Neural cell (in vitro differentiated cells): ENCODE data around the gene TRPM2. TPM values are rescaled to one million over a fixed set of nuclear protein-coding genes. Genes with fewer than 3 reads are reported as not detected.

Experiments
- H2AFZ ChIP-seq: fragments of 200-600, 300-800 bp; sonication (generic), shearing (Covaris generic); 2 replicates; pipeline ENCODE4 v1.6.0; 2014; ENCODE audit warnings: low read depth, mild to moderate bottlenecking, antibody characterized with exemption, low read length, moderate library complexity
- H3F3A ChIP-seq: fragments of 200-600 bp; shearing (Covaris generic); 2 replicates; pipeline ENCODE4 v1.6.1; 2016; ENCODE audit warnings: mild to moderate bottlenecking, moderate library complexity, mixed read lengths, antibody characterized with exemption, low read length; ENCODE audit not compliant: insufficient read depth, poor library complexity, severe bottlenecking
- H3K27ac ChIP-seq: fragments of 200-600, 300-800 bp; sonication (generic), shearing (Covaris generic); 2 replicates; pipeline ENCODE4 v1.5.1; 2014; ENCODE audit warnings: mild to moderate bottlenecking, low read length, moderate library complexity
- H3K27me3 ChIP-seq: fragments of 300-800, 200-600 bp; sonication (generic), shearing (Covaris generic); 2 replicates; pipeline ENCODE4 v1.6.0; 2014; ENCODE audit warnings: mild to moderate bottlenecking, low read depth, low read length, moderate library complexity; ENCODE audit not compliant: insufficient read depth
- H3K36me3 ChIP-seq: fragments of 300-800, 200-600 bp; sonication (generic), shearing (Covaris generic); 2 replicates; pipeline ENCODE4 v1.5.1; 2014; ENCODE audit warnings: mild to moderate bottlenecking, antibody characterized with exemption, low read length, moderate library complexity; ENCODE audit not compliant: insufficient read depth
- H3K4me2 ChIP-seq: fragments of 300-800, 200-600 bp; sonication (generic), shearing (Covaris generic); 2 replicates; pipeline ENCODE4 v1.6.0; 2014; ENCODE audit warnings: mild to moderate bottlenecking, low read length
- H3K4me3 ChIP-seq: fragments of 300-800, 200-600 bp; sonication (generic), shearing (Covaris generic); 2 replicates; pipeline ENCODE4 v1.5.1; 2014; ENCODE audit warnings: mild to moderate bottlenecking, low read length, moderate library complexity
- H3K79me2 ChIP-seq: fragments of 200-600 bp; shearing (Covaris generic); replicated peaks from 2 replicates; pipeline ENCODE4 v1.6.0; 2014; ENCODE audit warnings: mild to moderate bottlenecking, low read length, moderate library complexity; ENCODE audit not compliant: insufficient read depth
- H3K9ac ChIP-seq: fragments of 300-800, 200-600 bp; sonication (generic), shearing (Covaris generic); 2 replicates; pipeline ENCODE4 v1.6.1; 2016; ENCODE audit warnings: mild to moderate bottlenecking, low read length, mixed read lengths
- H3K9me2 ChIP-seq: fragments of 200-600 bp; shearing (Covaris generic); 2 replicates; pipeline ENCODE4 v1.6.1; 2016; ENCODE audit warnings: mild to moderate bottlenecking, low read length, mixed read lengths; ENCODE audit not compliant: insufficient read depth
- H3K9me3 ChIP-seq: fragments of 200-600, 300-800 bp; sonication (generic), shearing (Covaris generic); 2 replicates; pipeline ENCODE4 v1.6.1; 2016; ENCODE audit warnings: mild to moderate bottlenecking, mixed run types, low read length, moderate library complexity, mixed read lengths
- H4K20me1 ChIP-seq: fragments of 200-600 bp; shearing (Covaris generic); 2 replicates; pipeline ENCODE4 v1.6.1; 2016; ENCODE audit warnings: mild to moderate bottlenecking, mixed run types; ENCODE audit not compliant: insufficient read depth
- EP300 ChIP-seq: fragments of 450-650 bp; conservative IDR thresholded peaks from 2 replicates; pipeline ENCODE4 v1.6.1; 2014; ENCODE audit warnings: antibody characterized with exemption, mild to moderate bottlenecking, moderate library complexity; ENCODE audit not compliant: poor library complexity, severe bottlenecking
- EZH2 ChIP-seq: fragments of 200-600, 300-800 bp; shearing (Covaris generic), sonication (generic); IDR thresholded peaks from 2 replicates; pipeline ENCODE4 v1.6.1; 2014; ENCODE audit warnings: antibody characterized with exemption, low read length, borderline replicate concordance, mild to moderate bottlenecking; ENCODE audit not compliant: insufficient read depth, poor library complexity, severe bottlenecking
- MXI1 ChIP-seq: fragments of 450-650 bp; conservative IDR thresholded peaks from 2 replicates; pipeline ENCODE4 v1.6.1; 2014; ENCODE audit warnings: antibody characterized with exemption, mild to moderate bottlenecking; ENCODE audit not compliant: poor library complexity, severe bottlenecking
- POLR2AphosphoS5 ChIP-seq: IDR thresholded peaks from 2 replicates; pipeline ENCODE4 v1.6.1; 2012
- RAD21 ChIP-seq: fragments of 450-650 bp; conservative IDR thresholded peaks from 2 replicates; pipeline ENCODE4 v1.6.1; 2014; ENCODE audit warnings: antibody characterized with exemption, mild to moderate bottlenecking, moderate library complexity
- REST ChIP-seq: IDR thresholded peaks from 2 replicates; pipeline ENCODE4 v1.6.1; 2012; ENCODE audit warnings: borderline replicate concordance
- SMC3 ChIP-seq: fragments of 450-650 bp; conservative IDR thresholded peaks from 2 replicates; pipeline ENCODE4 v1.6.1; 2014; ENCODE audit warnings: antibody characterized with exemption, mild to moderate bottlenecking, moderate library complexity; ENCODE audit not compliant: poor library complexity
- TAF1 ChIP-seq: IDR thresholded peaks from 2 replicates; pipeline ENCODE4 v1.6.1; 2012; ENCODE audit warnings: low read depth
- polyA plus RNA-seq: library from polyadenylated mRNA; depleted of rRNA; stranded (reverse); fragments of >200 nt; gene quantifications from 2 replicates; pipeline ENCODE4 v1.2.3, GENCODE V29; 2014

The TRPM2 gene
- polyA plus RNA-seq, 1 donor from 2014 or later, result 0.14 TPM

DNA sequence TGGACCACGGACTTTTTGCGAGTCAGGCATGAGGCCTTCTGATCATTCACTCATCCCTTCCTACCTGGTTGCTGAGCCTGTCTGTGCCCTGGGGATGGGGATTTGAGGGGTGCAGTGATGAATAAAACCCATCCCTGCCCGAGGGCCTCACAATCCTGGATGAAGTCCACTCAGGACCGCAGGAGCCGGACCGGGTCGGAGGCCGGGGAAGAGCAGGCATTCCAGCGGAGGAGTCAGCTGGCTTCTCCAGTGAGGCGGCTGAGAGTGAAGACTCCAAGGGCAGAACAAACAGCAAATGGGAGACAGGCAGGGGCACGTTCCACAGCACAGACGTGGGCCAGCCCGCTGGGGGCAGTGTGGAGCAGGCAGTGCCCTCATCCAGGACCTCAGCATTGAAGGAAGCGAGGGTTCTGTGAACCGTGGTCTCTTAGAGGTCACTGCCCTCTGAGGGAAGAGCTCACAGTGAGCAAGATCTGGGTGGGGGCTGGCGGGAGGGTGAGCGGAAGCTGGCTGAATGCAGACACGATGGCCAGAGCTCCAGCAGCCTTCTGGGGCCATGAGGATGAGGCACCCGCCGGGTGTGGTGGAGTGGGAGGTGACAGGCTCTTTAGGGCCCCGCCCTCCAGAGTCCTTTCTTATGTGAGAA is 91.0 kb downstream of the TRPM2 start:
- no peak for TF ChIP-seq EZH2
- no peak for TF ChIP-seq REST
- TF ChIP-seq MXI1, result no peak
- TF ChIP-seq SMC3, result no peak
- TF ChIP-seq POLR2AphosphoS5, result no peak

DNA sequence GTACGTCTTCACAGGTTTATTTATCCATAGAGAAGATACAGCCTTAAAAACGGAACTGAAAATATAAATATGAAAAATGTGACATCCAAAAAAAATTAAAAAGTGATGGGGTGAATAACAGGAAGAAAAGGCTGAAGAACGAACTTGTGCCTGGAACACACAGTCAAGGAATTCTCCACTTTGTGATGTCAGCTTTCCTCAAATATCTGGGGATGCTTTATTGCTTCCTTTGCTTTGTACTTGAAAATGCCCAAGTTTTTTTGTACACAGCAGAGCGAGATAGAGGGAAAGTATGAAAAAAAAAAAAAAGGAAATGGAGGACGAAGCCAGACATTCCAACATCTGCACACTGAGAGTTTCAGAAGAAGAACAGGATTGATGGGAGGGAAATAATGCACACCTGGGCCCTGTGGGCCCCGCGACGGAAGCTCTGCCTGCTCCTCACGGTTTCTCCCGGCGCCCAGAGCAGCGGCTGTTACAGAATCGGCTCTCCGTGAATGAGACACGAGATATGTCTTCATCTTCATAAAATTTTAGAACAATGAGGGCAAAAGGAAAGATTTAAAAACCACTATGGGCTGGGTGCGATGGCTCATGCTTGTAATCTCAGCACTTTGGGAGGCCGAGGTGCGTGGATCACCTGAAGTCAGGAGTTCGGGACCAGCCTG is 91.9 kb downstream of the TRPM2 start:
- TF ChIP-seq SMC3 (no peak), REST (no peak), RAD21 (no peak), TAF1 (no peak), EP300 (no peak), EZH2 (no peak), MXI1 (no peak)
- H3K27me3 ChIP-seq, result no peaks in the 10 kb centered on the region
- H3F3A ChIP-seq, result no peaks in the 10 kb centered on the region
- H3K4me3 ChIP-seq, result no peak overlapping the region
- H3K9me2 ChIP-seq, result no peaks in the 10 kb centered on the region
- H3K9me3 ChIP-seq, result no peaks in the 10 kb centered on the region
- H4K20me1 ChIP-seq, result no peaks in the 10 kb centered on the region
- H3K36me3 ChIP-seq, result no peaks in the 10 kb centered on the region
- no peak overlapping the region for H3K9ac ChIP-seq
- H3K4me2 ChIP-seq, result no peak overlapping the region
- H2AFZ ChIP-seq, result no peak overlapping the region
- H3K79me2 ChIP-seq, result no peaks in the 10 kb centered on the region
- H3K27ac ChIP-seq, result no peak overlapping the region

More for the DNA sequence above, 91.0 kb downstream of the TRPM2 start:
- no peak overlapping the region for H3K9ac ChIP-seq
- no peak overlapping the region for H3K4me3 ChIP-seq
- no peaks in the 10 kb centered on the region for H3K9me2 ChIP-seq
- no peak overlapping the region for H3K27ac ChIP-seq
- no peak overlapping the region for H3K4me2 ChIP-seq
- no peaks in the 10 kb centered on the region for H3F3A ChIP-seq
- no peaks in the 10 kb centered on the region for H3K79me2 ChIP-seq
- no peaks in the 10 kb centered on the region for H4K20me1 ChIP-seq
- no peaks in the 10 kb centered on the region for H3K27me3 ChIP-seq
- no peaks in the 10 kb centered on the region for H3K36me3 ChIP-seq
- no peaks in the 10 kb centered on the region for H3K9me3 ChIP-seq
- no peak overlapping the region for H2AFZ ChIP-seq
